H1 (cell line): Measurements from ENCODE around the gene ZDHHC11. TPM values are rescaled to one million over a fixed set of nuclear protein-coding genes. Genes with fewer than 3 reads are reported as not detected.

Source experiments
- CTCF ChIA-PET: fragments of 300-600 bp; sonication (Branson Sonifier 250); formaldehyde crosslinking; loops from one replicate; lab custom pipeline; 2021; ENCODE audit not compliant: partially characterized antibody; lab: Charles Lee
- POLR2A ChIA-PET: fragments of 300-600 bp; sonication (Branson Sonifier 250); formaldehyde crosslinking; loops from one replicate; lab custom pipeline; 2021; ENCODE audit warnings: inconsistent platforms; ENCODE audit not compliant: partially characterized antibody; lab: Charles Lee
- DNase-seq, 2 experiments: peaks; one replicate each; pipeline versions ENCODE4 v3.0.0 to v3.0.0-alpha.2; 2010 to 2022; ENCODE audit warnings: low spot score in 2 of 2, low read depth in 1 of 2, mixed read lengths in 1 of 2
- FAIRE-seq: peaks from 2 replicates; lab custom pipeline; 2011; peaks lifted over from hg19 to GRCh38; lab: Jason Lieb, UNC
- H2AFZ ChIP-seq: 2 replicates; pipeline ENCODE4 v1.8.1; 2012; ENCODE audit warnings: low read length, inconsistent platforms
- H2AK5ac ChIP-seq: 2 replicates; pipeline ENCODE4 v1.6.1; 2013; ENCODE audit warnings: low read depth, low read length
- H2BK120ac ChIP-seq: replicated peaks from 2 replicates; pipeline ENCODE3; 2013; ENCODE audit warnings: low read depth, low read length, inconsistent platforms
- H2BK12ac ChIP-seq: 2 replicates; pipeline ENCODE4 v1.6.1; 2013; ENCODE audit warnings: low read depth, low read length
- H2BK15ac ChIP-seq: 2 replicates; pipeline ENCODE4 v1.6.1; 2013; ENCODE audit warnings: low read length
- H2BK20ac ChIP-seq: 2 replicates; pipeline ENCODE4 v1.6.1; 2013; ENCODE audit warnings: low read length
- H2BK5ac ChIP-seq: 2 replicates; pipeline ENCODE4 v1.6.1; 2013; ENCODE audit warnings: low read depth, low read length
- H3K14ac ChIP-seq: 2 replicates; pipeline ENCODE4 v1.6.1; 2013; ENCODE audit warnings: inconsistent platforms; ENCODE audit not compliant: insufficient read length
- H3K18ac ChIP-seq: 2 replicates; pipeline ENCODE4 v1.6.1; 2013; ENCODE audit warnings: low read length; ENCODE audit errors: extremely low read depth
- H3K23ac ChIP-seq: 2 replicates; pipeline ENCODE4 v1.6.1; 2013; ENCODE audit warnings: inconsistent platforms; ENCODE audit not compliant: insufficient read length
- H3K23me2 ChIP-seq: 2 replicates; pipeline ENCODE4 v1.6.1; 2013; ENCODE audit warnings: low read depth, low read length
- H3K27ac ChIP-seq: 2 replicates; pipeline ENCODE4 v1.6.1; 2011; ENCODE audit warnings: low read depth, low read length, inconsistent platforms
- H3K27me3 ChIP-seq, 4 experiments: replicated peaks in 1 of 4; 1 replicate in 1 of 4; 2 replicates in 3 of 4; pipeline versions ENCODE4 v1.6.1 to v1.8.1; 2011 to 2013; ENCODE audit warnings: low read length in 3 of 4, mild to moderate bottlenecking in 3 of 4, inconsistent platforms in 2 of 4, mixed read lengths in 2 of 4, moderate library complexity in 1 of 4; ENCODE audit not compliant: control insufficient read depth in 3 of 4, insufficient read depth in 3 of 4; ENCODE audit errors: extremely low read depth in 1 of 4
- H3K36me3 ChIP-seq, 4 experiments: 2 replicates each; pipeline versions ENCODE4 v1.6.1 to v1.8.1; 2011 to 2013; ENCODE audit warnings: mild to moderate bottlenecking in 4 of 4, low read length in 3 of 4, moderate library complexity in 2 of 4, control low read depth in 1 of 4, inconsistent platforms in 1 of 4; ENCODE audit not compliant: insufficient read depth in 4 of 4, control insufficient read depth in 2 of 4
- H3K4ac ChIP-seq: replicated peaks from 2 replicates; pipeline ENCODE3; 2013; ENCODE audit warnings: low read length, low read depth, mixed read lengths, inconsistent platforms; ENCODE audit not compliant: insufficient read length
- H3K4me1 ChIP-seq, 4 experiments: replicated peaks in 1 of 4; 1 replicate in 1 of 4; 2 replicates in 3 of 4; pipeline versions ENCODE4 v1.6.1 to v1.8.1; 2011 to 2013; ENCODE audit warnings: low read length in 3 of 4, inconsistent platforms in 2 of 4, mixed read lengths in 1 of 4; ENCODE audit not compliant: insufficient read depth in 4 of 4, control insufficient read depth in 3 of 4
- H3K4me2 ChIP-seq, 2 experiments: 2 replicates each; pipeline versions ENCODE4 v1.6.1 to v1.8.1; 2011 to 2013; ENCODE audit warnings: low read depth in 2 of 2, low read length in 2 of 2, control low read depth in 1 of 2, inconsistent platforms in 1 of 2, mild to moderate bottlenecking in 1 of 2; ENCODE audit not compliant: insufficient read depth in 1 of 2
- H3K4me3 ChIP-seq, 4 experiments: fragments of 200-600, 300-600 bp in 1 of 4; sonication (generic), shearing (Covaris generic), sonication (Bioruptor Twin) in 1 of 4; 2 replicates each; pipeline versions ENCODE4 v1.5.1 to v1.8.1; 2011 to 2016; ENCODE audit warnings: low read length in 4 of 4, low read depth in 3 of 4, control low read depth in 2 of 4, inconsistent platforms in 2 of 4, mild to moderate bottlenecking in 2 of 4, mixed read lengths in 1 of 4, moderate library complexity in 1 of 4; ENCODE audit not compliant: insufficient read depth in 2 of 4; ENCODE audit errors: extremely low read depth in 1 of 4
- H3K56ac ChIP-seq: replicated peaks from 2 replicates; pipeline ENCODE3; 2013; ENCODE audit warnings: low read depth, mild to moderate bottlenecking, mixed read lengths, low read length, inconsistent platforms; ENCODE audit not compliant: insufficient read length
- H3K79me1 ChIP-seq: 2 replicates; pipeline ENCODE4 v1.6.1; 2013; ENCODE audit warnings: low read depth, low read length, control low read depth
- H3K79me2 ChIP-seq, 2 experiments: 2 replicates each; pipeline versions ENCODE4 v1.6.1 to v1.8.1; 2012 to 2013; ENCODE audit warnings: low read length in 2 of 2, mild to moderate bottlenecking in 2 of 2, inconsistent platforms in 1 of 2; ENCODE audit not compliant: insufficient read depth in 2 of 2, control insufficient read depth in 1 of 2
- H3K9ac ChIP-seq, 4 experiments: replicated peaks in 1 of 4; 1 replicate in 1 of 4; 2 replicates in 3 of 4; pipeline versions ENCODE4 v1.6.1 to v1.8.1; 2011 to 2013; ENCODE audit warnings: low read depth in 3 of 4, low read length in 3 of 4, control low read depth in 2 of 4, mild to moderate bottlenecking in 2 of 4, moderate library complexity in 2 of 4, inconsistent platforms in 1 of 4; ENCODE audit errors: extremely low read depth in 1 of 4
- H3K9me3 ChIP-seq, 2 experiments: 2 replicates each; pipeline versions ENCODE4 v1.6.1 to v1.8.1; 2012 to 2013; ENCODE audit warnings: mild to moderate bottlenecking in 2 of 2, moderate library complexity in 2 of 2, control low read depth in 1 of 2, inconsistent platforms in 1 of 2, low read depth in 1 of 2, low read length in 1 of 2, mixed read lengths in 1 of 2; ENCODE audit not compliant: insufficient read depth in 2 of 2
- H4K20me1 ChIP-seq, 2 experiments: replicated peaks in 1 of 2; 2 replicates each; pipeline versions ENCODE3 to v1.8.1; 2011 to 2013; ENCODE audit warnings: inconsistent platforms in 2 of 2, low read length in 2 of 2, mild to moderate bottlenecking in 1 of 2; ENCODE audit not compliant: insufficient read depth in 2 of 2, control insufficient read depth in 1 of 2
- H4K5ac ChIP-seq: 2 replicates; pipeline ENCODE4 v1.6.1; 2013; ENCODE audit warnings: low read length, low read depth, mixed read lengths, inconsistent platforms; ENCODE audit not compliant: insufficient read length
- H4K8ac ChIP-seq: 2 replicates; pipeline ENCODE4 v1.8.0; 2013; ENCODE audit warnings: mild to moderate bottlenecking, moderate library complexity, low read length, inconsistent platforms; ENCODE audit not compliant: insufficient read depth; ENCODE audit errors: extremely low read depth
- H4K91ac ChIP-seq: replicated peaks from 2 replicates; pipeline ENCODE3; 2013; ENCODE audit warnings: low read length, mixed read lengths, inconsistent platforms; ENCODE audit not compliant: insufficient read length
- ASH2L ChIP-seq: fragments of 200-600, 300-600 bp; sonication (generic); IDR thresholded peaks from one replicate; pipeline ENCODE4 v1.7.1; 2017; ENCODE audit warnings: low read length
- ATF3 ChIP-seq: IDR thresholded peaks from 2 replicates; pipeline ENCODE4 v1.6.1; 2011; ENCODE audit warnings: low read depth, mild to moderate bottlenecking, low read length; ENCODE audit not compliant: insufficient read depth
- NRF1 ChIP-seq: IDR thresholded peaks from 2 replicates; pipeline ENCODE4 v1.6.1; 2011; ENCODE audit warnings: mild to moderate bottlenecking, low read depth, low read length, improper control_type of control experiment
- TAF7 ChIP-seq: optimal IDR thresholded peaks from 2 replicates; pipeline ENCODE3; 2011; ENCODE audit warnings: low read depth, mild to moderate bottlenecking, inconsistent platforms, low read length, moderate library complexity, borderline replicate concordance
- WGBS, 2 experiments: shearing (Covaris generic) in 1 of 2; methylation state at CpG; one replicate each; pipeline versions ENCODE4 v1.1.6 to v1.1.7; 2013 to 2015; ENCODE audit warnings: low lambda C conversion rate in 2 of 2, mixed read lengths in 2 of 2, inconsistent platforms in 1 of 2, low coverage in 1 of 2, missing lambda C conversion rate in 1 of 2; ENCODE audit not compliant: insufficient replicate concordance in 2 of 2, insufficient coverage in 1 of 2, insufficient read length in 1 of 2; ENCODE audit errors: extremely low coverage in 1 of 2, missing lambda C conversion rate in 1 of 2; 5-methylcytosine and 5-hydroxymethylcytosine counted together
- polyA plus RNA-seq, 7 experiments: library from polyadenylated mRNA; depleted of rRNA in 3 of 7; stranded (reverse) in 5 of 7; unstranded in 2 of 7; fragments of >200 nt in 5 of 7; fragments of 200-250 nt in 2 of 7; gene quantifications; 1 replicate in 5 of 7; 2 replicates in 1 of 7; 4 replicates in 1 of 7; pipeline versions ENCODE4 v1.2.1 to v1.2.3, GENCODE V29; 2011 to 2013; ENCODE audit warnings: missing spikeins in 2 of 7, mixed read lengths in 2 of 7
- total RNA-seq: library from RNA; stranded (reverse); fragmentation: NEBNext Ultra II Directional; extraction: Animal tissue kit (Norgen Biotek cat#: 25700); gene quantifications from 2 replicates; pipeline ENCODE4 v1.2.1, GENCODE V29; 2021

Gene ZDHHC11
- total and polyA plus RNA-seq, 2 of the 8 experiments (the other 6 are each of a cell fraction or from before 2014, with no cell fraction given), result 4.7 to 16.6 TPM

DNA sequence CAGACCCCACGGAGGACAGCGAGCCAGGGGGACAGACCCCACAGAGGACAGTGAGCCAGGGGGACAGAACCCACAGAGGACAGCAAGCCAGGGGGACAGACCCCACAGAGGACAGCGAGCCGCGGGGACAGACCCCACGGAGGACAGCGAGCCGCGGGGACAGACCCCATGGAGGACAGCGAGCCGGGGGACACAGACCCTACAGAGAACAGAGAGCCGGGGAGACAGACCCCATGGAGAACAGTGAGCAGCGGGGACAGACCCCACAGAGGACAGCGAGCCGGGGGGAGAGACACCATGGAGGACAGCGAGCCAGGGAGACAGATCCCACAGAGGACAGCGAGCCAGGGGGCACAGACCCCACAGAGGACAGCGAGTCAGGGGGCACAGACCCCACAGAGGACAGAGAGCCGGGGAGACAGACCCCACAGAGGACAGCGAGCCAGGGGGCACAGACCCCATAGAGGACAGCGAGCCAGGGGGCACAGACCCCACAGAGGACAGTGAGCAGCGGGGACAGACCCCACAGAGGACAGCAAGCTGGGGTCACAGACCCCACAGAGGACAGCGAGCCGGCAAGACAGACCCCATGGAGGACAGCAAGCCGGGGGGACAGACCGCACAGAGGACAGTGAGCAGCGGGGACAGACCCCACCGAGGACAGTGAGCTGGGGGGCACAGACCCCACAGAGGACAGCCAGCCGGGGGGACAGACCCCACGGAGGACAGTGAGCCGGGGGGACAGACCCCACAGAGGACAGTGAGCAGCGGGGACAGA is 4.4 kb upstream of the ZDHHC11 start:
- Histone ChIP-seq H3K36me3 (no peaks in the 10 kb centered on the region; a peak in 1 of 8 replicates), H2BK12ac (no peak overlapping the region), H4K91ac (no peak overlapping the region), H3K18ac (no peak overlapping the region), H3K9me3 (no peaks in the 10 kb centered on the region), H2BK20ac (no peak overlapping the region), H3K23ac (no peak overlapping the region), H3K4me1 (peaks cover 0 to 3% (median 0%) of the 10 kb centered on the region in 4 experiments; a peak in 1 of 7 replicates), H2BK15ac (no peak overlapping the region), H3K56ac (no peak overlapping the region), H2BK120ac (no peak overlapping the region), H4K8ac (no peak overlapping the region), H3K27ac (no peak overlapping the region), H3K9ac (no peak overlapping the region), H2AFZ (no peak overlapping the region), H3K79me1 (peaks cover 4% of the 10 kb centered on the region; the same call in 1 of the 2 replicates), H3K4me3 (no peak overlapping the region), H3K27me3 (no peaks in the 10 kb centered on the region), H3K14ac (no peak overlapping the region), H4K20me1 (peaks cover 0 to 12% of the 10 kb centered on the region in 2 experiments), H3K4me2 (no peak overlapping the region), H3K4ac (no peak overlapping the region), H4K5ac (no peak overlapping the region), H3K79me2 (no peaks in the 10 kb centered on the region), H2AK5ac (no peak overlapping the region), H3K23me2 (peaks cover 11% of the 10 kb centered on the region; the same call in 1 of the 2 replicates), H2BK5ac (no peak overlapping the region)
- CTCF ChIA-PET, result no interaction called here
- DNase-seq (no peak), FAIRE-seq (no peak)
- TF ChIP-seq ASH2L (no peak), NRF1 (no peak), TAF7 (no peak), ATF3 (no peak)
- 89% methylated on average over 20 of the region's 32 CpGs; no CpG with 5 or more reads in 1 of the 2 experiments for WGBS, 2 experiments
- POLR2A ChIA-PET, result interaction anchor here (1.1 kb wide), 1 partner anchor 199 kb away, joined by 4 read pairs; no protein-coding TSS in a partner anchor
